GM21619 (cell line): Measurements from ENCODE around the gene FRMD8.
A peak's percentile ranks its signal among the peaks of the same experiment; 100 is the strongest.
"Not testable (repeated sequence)": the region's sequence is repeated elsewhere in the genome, so short reads cannot be mapped to it uniquely, and the experiment has no call there.

ENCODE experiments used
- ATAC-seq: cut with Tn5 transposase; IDR thresholded peaks from one replicate; pipeline ENCODE4 v1.9.1; 2021; ENCODE audit not compliant: unreplicated experiment

Gene FRMD8

DNA sequence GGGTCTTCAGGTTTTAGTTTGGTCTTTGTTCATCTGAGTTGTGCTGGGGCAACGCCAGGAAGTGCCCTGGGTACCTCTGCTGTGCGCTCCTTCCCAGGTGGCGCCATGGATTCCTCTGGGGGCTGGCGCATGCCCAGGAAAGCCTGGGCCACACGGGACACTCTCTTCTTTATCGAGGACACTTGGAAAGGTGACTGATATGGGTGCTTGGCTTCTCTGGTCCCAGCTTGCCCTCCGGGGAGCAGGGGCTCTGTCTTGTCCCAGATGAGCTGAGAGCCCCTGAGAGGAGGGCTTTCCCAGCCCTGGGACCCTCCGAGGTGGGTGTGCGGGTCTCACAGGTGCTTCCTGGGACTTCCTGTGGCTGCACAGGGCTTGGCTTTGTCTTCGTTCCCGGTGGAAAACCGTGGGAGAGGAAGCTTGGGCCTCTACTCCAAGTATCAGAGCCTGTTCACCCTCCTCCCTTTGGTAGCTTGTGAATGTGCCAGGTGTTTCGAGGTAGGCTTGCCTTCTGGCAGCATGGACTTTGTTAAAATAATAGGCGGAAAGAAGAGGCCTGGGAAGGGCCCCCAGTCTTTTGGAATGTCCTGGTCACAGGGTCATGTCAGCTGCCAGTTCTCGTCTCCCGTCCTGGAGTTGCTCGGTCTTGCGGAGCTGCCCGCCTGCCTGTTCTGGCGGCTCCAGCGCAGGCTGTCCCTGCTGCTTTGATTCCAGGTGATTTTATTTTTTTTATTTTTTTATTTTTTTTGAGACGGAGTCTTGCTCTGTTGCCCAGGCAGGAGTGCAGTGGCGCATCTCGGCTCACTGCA lies 26.0 kb downstream of the FRMD8 start:
- no peak for ATAC-seq

DNA sequence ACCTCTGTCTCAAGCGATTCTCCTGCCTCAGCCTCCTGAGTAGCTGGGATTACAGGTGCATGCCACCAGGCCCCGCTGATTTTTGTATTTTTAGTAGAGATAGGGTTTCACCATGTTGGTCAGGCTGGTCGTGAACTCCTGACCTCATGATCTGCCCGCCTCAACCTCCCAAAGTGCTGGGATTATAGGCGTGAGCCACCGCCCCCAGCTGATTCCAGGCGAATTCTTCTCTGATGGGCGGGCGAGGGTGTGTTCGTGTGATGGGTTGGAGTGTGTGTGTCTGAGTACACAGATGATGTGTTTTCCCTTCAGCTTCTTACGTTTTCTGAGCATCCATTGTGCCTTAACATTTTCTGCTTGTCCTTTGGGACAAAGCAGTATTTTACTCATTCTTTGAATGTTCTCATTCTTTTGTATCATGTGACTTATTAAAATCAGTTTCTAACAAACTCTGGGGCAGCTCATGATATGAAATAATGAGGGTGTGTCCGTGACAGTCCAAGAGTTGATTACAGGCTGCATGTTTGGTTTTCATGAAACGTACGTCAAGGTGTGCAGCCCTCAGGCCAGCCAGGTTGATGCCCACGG lies 26.7 kb downstream of the FRMD8 start:
- ATAC-seq, result not testable (repeated sequence)

DNA sequence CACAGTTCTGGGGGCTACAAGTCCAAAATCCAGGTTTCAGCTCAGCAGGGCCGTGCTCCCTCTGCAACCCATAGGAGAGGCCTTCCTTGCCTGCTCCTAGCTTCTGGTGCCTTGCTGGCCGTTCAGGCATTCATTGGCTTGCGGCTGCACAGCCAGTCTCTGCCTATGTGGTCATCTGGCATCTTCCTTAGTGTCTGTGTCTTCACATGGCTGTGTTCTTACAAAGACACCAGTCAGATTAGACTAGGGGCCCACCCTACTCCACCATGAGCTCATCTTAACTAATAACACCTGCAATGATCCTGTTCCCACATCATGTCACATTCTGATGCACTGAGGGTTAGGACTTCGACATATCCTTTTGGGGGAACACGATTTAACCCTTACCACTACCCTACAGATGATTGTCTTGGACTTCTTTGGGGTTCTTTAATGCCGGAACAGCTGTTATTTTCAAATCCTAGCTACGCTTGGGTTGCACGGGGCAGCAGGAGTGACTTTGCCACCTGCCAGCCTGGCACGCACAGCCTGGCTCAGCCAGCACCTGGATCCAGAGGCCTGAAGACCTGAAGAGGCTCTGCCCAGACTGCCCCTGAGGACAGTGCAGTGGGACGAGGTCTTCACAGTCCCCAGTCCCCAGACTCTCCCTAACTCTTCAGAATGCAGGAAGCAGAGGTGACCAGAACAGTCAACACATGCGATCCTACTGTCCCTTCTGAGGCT lies 28.5 kb downstream of the FRMD8 start:
- ATAC-seq, result no peak

DNA sequence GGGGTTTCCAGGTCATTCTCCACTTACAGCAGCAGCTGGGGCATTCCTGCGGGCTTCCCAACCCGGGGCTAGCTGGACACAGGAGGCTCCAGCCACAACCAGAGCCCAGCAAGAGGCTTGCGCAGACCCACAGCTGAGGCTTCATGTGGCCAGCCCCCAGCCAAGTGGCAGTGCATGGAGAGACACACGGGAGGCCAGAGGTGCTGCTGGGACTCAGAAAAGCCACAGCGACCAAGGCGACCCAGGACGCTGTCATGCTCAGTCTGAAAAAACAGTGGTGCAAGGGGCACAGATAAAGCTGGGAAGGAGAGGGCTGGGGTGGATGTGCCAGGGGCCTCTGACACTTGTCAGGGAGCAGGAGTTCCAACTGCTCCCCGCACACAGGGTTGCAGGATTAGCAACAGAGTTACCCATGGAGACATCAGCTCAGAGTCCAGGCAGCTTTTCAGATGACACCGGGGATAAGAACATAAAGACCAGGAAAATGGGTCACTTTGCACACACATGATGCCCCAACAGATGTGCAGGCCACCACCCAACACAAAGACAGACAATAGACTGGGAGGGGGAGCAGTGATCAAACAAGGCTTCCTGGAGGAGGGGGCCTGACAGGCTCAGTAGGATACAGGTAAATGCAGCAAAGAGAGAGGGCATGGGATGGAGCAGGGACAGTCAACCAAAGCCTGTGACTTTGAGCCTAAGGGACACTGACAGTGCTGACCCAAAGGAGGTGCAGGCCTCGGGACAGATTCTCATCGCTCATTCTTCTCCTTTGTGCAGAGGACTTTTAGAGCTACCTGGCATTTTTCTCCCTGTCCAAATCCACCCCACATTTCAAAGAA lies 29.3 kb downstream of the FRMD8 start:
- ATAC-seq, result no peak

DNA sequence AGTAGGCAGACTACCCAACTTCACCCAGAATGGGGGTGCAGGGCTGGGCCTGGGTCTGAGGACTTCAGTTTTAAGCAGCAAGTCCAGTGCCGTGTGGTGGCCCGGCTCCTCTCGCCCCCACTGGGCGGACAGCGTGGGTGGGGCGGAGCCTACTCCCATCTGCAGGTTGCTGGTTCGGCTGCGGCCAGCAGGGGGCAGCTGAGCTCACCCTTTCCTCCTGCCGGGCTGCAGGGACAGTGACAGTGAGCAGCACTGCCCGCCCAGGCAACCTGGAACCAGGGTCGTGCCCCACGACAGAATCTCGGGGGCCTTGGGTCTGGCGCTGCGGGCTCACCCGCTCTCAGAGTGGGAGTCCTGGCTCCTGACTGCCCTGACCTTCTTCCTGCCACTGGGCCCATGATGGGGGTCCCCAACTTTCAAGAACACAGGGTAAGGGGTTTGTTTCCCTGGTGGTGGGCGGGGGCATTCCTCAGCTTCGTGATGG lies 29.9 kb downstream of the FRMD8 start:
- ATAC-seq, result no peak

DNA sequence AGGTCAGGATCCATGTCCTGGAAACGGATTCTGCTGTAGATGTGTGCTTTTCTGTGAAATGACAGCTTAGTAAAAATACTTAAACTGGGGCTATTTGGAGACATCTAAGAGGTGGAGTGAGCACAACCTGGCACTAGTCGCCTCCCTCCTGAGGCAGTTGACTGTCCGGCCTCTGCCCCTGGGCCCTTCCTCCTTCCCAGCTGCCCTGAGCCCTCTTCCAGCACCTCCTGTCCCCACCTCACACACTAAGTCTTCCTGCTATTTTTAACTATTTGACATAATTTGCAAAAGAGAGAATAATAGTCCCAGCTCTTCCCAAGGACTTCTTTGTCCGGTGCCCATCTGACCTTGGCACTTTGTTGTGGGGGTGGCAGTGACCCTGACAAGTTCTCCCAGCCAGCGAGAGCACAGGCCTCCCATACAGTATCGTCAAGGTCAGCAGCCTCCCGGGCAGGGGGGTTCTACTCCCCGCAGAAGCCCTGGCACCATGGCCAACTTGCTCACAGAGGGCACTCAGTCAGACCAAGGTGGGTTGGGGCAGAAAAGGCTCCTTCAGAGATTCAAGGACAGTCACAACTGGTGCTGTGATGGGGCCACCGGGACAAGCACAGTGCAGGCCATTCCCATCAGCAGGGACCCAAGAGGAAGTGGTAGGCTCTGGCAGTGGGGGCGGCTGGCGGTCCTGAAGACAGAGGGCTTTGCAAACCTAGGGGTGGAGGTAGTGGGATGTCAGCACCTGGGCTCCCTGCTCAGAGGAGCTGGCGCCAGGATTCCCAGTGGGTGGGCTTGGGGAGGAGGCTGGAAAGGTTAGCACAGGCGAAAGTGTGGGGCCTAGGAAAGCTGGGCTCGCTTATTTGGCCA lies 30.6 kb downstream of the FRMD8 start:
- ATAC-seq, result no peak

DNA sequence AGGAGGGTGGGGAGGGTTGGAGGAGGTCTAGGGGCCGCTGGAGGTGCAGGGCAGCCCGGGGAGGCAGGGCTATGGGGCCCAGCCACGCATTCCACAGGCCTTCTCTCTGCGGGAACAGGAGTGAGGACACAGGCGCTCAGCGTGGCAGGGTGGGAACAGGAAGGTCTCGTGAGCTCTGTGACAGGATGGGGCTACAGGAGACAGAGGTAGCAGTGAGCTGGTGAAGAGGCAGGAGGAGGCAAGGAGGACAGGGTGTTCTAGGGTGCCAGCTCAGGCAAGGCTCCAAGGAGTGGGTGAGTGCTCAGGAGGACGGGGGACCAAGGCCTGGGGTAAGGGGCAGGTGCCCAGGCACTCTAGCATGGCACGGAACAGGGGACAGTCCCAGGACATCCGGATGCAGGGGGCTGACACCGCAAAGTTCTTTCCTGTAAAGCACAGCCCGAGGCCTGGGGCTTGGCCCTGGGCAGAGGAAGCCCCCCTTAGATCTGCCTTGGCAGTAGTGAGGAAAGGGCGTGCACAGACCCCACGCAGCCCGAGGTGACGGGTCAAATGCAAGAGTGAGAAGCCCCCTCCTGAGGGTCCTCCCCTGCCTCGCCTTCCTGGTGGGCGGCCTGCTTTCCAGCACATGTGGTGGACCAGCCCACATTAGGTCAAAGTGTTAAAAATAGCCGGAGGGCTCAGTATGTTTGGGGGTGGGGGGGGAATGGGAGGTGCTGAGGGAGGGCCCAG lies 31.4 kb downstream of the FRMD8 start:
- ATAC-seq, result no peak

DNA sequence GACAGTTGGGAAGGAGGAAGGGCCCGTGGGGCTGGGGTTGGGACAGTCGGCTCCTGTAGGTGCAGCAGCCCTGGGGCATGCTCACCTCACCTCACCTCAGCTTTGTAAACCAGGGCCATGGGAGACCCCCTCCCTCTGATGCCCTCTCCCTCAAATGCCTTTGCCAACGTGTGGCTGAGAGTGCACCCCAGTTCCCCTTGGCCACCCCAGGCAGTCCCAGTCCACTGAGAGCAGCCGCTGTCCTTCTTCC lies 31.9 kb downstream of the FRMD8 start:
- no peak for ATAC-seq

DNA sequence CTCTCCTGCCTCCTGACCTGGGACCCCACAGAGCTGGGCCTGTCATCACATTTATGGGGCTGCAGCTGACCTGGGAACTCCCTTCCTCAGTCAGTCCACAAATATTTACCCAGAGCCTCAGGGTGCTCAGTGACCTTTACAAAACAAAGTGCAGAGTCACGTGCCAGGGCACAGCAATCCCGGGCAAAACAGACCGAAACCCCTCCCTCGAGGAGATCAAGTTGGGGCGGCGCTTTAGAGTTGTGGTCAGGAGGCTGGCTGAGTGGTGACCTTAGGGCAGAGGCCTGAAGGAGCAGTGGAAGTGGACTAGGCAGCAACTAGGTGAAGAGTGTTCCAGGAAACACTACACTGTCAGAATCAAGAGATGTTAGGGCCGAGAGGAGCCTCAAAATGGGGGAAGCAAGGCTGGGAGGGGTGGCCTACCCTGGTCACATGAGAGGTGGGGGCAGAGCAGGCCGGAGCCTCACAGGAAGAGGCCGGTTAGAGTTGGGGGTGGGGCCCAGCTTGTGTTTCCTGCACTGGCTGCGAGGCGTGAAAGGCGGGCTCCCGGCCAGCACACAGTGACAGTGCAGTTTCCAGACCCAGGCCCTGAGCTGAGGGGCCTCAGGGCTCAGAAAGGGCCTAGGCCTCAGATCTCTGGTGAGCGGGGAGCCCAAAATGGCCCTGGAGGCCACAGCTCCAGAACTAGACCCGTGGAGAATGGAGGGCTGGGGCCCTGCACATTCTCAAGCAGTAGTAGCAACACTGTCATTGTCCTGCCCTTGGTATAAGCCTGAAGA lies 32.4 kb downstream of the FRMD8 start:
- peak; percentile 33 for ATAC-seq

DNA sequence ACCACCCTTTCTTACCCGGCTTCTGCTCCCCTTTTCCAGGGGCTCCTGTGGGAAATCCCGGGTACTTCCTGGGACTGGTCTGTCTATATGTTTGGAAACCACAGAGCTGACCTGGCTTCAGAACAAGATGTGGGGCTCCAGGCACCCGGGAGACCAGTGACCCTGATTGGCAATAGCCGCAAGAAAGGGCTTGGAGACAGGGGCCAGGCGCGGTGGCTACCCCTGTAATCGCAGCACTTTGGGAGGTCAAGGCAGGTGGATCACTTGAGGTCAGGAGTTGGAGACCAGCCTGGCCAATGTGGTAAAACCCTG lies 33.0 kb downstream of the FRMD8 start:
- no peak for ATAC-seq

DNA sequence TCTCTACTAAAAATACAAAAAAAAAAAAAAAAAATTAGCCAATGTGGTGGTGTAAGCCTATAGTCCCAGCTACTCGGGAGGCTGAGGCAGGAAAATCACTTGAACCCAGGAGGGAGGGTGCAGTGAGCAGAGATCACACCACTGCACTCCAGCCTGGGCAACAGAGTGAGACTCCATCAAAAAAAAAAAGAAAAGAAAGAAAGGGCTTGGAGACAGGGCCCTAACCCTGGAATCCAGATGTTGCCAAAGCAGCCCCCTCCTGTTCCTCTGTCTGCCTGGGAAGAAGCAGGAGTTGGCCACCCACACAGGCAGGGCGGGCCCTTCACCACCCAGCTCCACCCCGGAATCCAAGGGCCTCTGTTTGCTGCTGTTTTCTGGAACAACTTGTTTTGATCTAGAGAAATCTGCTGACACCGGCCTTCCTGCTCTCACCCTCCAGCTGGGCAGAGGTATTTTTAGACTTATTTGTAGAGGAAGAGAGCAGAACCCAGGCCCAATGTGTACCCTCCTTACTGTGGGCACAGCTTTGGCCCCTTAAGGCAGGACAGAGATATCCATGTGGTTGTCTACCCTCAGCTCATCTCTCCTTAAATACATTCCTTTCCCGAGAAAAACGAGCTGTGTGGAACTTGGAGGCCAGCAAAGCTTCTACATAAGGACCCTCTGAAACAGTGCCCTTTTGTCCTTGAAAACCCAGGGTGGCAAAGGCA lies 33.5 kb downstream of the FRMD8 start:
- no peak for ATAC-seq

DNA sequence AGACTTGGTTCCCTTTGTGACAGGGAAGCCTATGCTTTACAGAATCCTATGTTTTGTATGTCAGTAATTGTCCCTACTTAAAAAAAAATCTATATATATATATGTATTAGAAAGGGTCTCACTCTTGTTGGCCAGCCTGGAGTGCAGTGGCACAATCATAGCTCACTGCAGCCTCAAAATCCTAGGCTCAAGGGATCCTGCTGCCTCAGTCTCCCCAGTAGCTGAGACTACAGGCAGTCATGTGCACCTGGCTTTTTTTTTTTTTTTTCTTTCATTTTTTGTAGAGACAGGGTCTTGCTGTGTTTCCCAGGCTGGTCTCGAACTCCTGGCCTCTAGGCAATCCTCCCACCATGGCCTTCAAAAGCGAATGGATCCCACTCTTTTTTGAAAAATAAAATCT lies 34.1 kb downstream of the FRMD8 start:
- no peak for ATAC-seq

DNA sequence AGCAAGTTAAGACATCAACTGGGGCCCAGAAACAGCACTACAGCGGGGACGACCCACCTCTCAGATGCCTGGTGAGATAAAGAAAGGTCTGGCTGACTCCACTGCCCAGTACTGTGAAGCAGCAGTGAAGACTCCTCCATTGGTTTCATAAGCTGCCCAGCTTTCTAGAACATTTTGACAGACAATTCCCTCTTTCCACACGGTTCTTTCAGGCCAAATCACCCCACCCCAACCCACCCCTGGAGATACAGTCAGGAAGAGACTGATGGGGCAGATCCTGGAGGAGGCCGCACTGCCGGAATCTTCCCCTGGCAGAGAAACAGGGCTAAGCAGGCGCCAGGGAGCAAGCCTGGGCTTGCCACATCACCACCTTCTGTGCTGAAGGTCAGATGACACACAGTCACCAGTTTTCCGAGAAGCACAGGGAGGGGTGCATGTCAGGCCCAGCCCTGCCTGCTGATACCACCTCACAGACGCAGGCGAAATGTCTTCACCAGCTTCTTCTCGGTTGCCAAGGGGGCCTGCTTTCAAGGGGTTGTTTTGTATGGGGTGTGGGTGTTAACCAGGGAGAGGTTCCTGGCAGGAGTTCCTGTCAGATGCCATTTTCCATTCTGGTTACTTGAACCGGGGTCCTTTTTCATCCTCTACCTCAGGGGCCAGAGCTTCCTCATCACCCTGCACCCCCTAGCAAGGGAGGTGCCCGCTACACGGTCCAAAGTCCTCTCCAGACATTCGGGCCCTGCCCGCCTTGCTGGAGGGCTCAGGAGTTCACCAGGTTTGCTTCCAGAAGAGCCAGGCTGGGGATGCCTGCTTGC lies 34.7 kb downstream of the FRMD8 start:
- ATAC-seq, result no peak

DNA sequence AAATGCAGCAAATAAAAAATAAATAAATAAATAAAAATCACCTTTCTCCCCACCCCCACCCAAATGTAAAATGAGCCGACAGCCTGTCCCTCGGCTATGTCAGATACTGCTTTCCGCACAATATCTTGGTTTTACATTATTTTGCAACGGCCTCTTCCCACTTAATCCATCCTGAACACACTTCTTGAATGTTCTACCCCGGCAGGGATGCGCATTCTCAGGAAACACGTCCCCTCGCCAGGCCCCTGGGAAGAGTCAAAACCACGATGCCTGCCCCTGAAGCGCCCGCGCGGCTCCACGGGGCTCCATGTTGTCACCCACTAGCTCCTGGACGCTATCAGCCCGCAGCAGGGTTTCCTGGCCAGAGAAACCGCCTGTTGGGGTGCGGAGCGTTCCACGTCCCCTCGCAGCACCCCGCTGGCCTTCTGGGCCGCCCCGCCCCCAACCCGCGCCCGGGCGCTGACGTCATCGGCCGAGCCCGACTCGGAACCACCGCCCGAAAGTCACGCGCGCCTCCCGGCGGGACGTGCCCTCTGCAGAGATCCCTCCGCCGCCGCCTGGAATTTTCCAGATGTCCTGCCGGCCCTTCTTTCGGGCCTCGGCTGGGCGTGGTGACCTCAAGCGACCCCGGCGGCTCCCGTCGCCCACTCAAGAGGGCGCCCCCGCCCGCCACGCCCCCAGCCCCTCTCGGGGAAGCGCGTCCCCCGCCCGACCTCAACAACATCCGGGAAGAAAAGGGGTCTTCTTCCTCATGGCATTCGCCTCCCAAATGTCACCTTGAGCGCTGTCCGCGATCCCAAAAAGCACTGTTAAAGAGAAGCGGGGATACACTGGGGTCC lies 35.6 kb downstream of the FRMD8 start:
- no peak for ATAC-seq

DNA sequence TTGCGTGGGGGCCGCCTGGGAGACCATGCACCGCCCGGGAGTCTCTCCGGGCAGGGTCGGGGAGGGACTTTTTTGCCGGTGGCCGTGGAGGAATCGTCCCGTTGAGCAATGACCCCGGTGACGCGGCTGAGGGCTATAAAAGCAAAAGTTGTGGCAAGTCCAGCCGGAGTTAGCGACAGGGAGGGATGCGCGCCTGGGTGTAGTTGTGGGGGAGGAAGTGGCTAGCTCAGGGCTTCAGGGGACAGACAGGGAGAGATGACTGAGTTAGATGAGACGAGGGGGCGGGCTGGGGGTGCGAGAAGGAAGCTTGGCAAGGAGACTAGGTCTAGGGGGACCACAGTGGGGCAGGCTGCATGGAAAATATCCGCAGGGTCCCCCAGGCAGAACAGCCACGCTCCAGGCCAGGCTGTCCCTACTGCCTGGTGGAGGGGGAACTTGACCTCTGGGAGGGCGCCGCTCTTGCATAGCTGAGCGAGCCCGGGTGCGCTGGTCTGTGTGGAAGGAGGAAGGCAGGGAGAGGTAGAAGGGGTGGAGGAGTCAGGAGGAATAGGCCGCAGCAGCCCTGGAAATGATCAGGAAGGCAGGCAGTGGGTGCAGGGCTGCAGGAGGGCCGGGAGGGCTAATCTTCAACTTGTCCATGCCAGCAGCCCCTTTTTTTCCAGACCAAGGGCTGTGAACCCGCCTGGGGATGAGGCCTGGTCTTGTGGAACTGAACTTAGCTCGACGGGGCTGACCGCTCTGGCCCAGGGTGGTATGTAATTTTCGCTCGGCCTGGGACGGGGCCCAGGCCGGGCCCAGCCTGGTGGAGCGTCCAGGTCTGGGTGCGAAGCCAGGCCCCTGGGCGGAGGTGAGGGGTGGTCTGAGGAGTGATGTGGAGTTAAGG lies 36.4 kb downstream of the FRMD8 start, which contains the start of gene NEAT1:
NEAT1 (plus strand) TSS at position 166 of the 883 bp plus-strand sequence.
- no peak for ATAC-seq
